ENCODE results near the gene SCP2.

The SCP2 gene

GRCh38 chr1:53082826-53083455, 155.9 kb downstream of the SCP2 start:
- no peak for DNase-seq (ENCODE audit: low spot score)

- DNase-seq (ENCODE audit: low spot score), result no peak
Observed at GRCh38 chr1:53083636-53084588, 156.8 kb downstream of the SCP2 start.

- no peak for DNase-seq (ENCODE audit: low spot score)
Observed at GRCh38 chr1:53084589-53084971, 157.5 kb downstream of the SCP2 start.

- DNase-seq (ENCODE audit: low spot score), result no peak
Observed at GRCh38 chr1:53085405-53085804, 158.3 kb downstream of the SCP2 start.

GRCh38 chr1:53086491-53087070, 159.5 kb downstream of the SCP2 start:
- no peak for DNase-seq (ENCODE audit: low spot score)

GRCh38 chr1:53087332-53088285, 160.5 kb downstream of the SCP2 start:
- no peak for DNase-seq (ENCODE audit: low spot score)

- DNase-seq (ENCODE audit: low spot score), result no peak
Observed at GRCh38 chr1:53088616-53089300, 161.7 kb downstream of the SCP2 start.

- peak; percentile 26 for DNase-seq (ENCODE audit: low spot score)
Observed at GRCh38 chr1:53089478-53090226, 162.6 kb downstream of the SCP2 start.

- DNase-seq (ENCODE audit: low spot score), result no peak
Observed at GRCh38 chr1:53090227-53091147, 163.4 kb downstream of the SCP2 start.

GRCh38 chr1:53091841-53092645, 165.0 kb downstream of the SCP2 start:
- no peak for DNase-seq (ENCODE audit: low spot score)

- no peak for DNase-seq (ENCODE audit: low spot score)
Observed at GRCh38 chr1:53092659-53093450, 165.8 kb downstream of the SCP2 start.

GRCh38 chr1:53093451-53093754, 166.3 kb downstream of the SCP2 start:
- DNase-seq (ENCODE audit: low spot score), result no peak

GRCh38 chr1:53093778-53094532, 166.9 kb downstream of the SCP2 start:
- DNase-seq (ENCODE audit: low spot score), result no peak

GRCh38 chr1:53094533-53094919, 167.4 kb downstream of the SCP2 start:
- no peak for DNase-seq (ENCODE audit: low spot score)

All from RKO (cell line).